H1 (cell line): ENCODE data around the gene SOX13. TPM values are rescaled to one million over a fixed set of nuclear protein-coding genes. Genes with fewer than 3 reads are reported as not detected.

ENCODE experiments used
- CTCF ChIA-PET: fragments of 300-600 bp; sonication (Branson Sonifier 250); formaldehyde crosslinking; loops from one replicate; lab custom pipeline; 2021; ENCODE audit not compliant: partially characterized antibody; lab: Charles Lee
- POLR2A ChIA-PET: fragments of 300-600 bp; sonication (Branson Sonifier 250); formaldehyde crosslinking; loops from one replicate; lab custom pipeline; 2021; ENCODE audit warnings: inconsistent platforms; ENCODE audit not compliant: partially characterized antibody; lab: Charles Lee
- DNase-seq, 2 experiments: peaks; one replicate each; pipeline versions ENCODE4 v3.0.0 to v3.0.0-alpha.2; 2010 to 2022; ENCODE audit warnings: low spot score in 2 of 2, low read depth in 1 of 2, mixed read lengths in 1 of 2
- FAIRE-seq: peaks from 2 replicates; lab custom pipeline; 2011; peaks lifted over from hg19 to GRCh38; lab: Jason Lieb, UNC
- H2AFZ ChIP-seq: 2 replicates; pipeline ENCODE4 v1.8.1; 2012; ENCODE audit warnings: low read length, inconsistent platforms
- H2AK5ac ChIP-seq: 2 replicates; pipeline ENCODE4 v1.6.1; 2013; ENCODE audit warnings: low read depth, low read length
- H2BK120ac ChIP-seq: replicated peaks from 2 replicates; pipeline ENCODE3; 2013; ENCODE audit warnings: low read depth, low read length, inconsistent platforms
- H2BK12ac ChIP-seq: 2 replicates; pipeline ENCODE4 v1.6.1; 2013; ENCODE audit warnings: low read depth, low read length
- H2BK15ac ChIP-seq: 2 replicates; pipeline ENCODE4 v1.6.1; 2013; ENCODE audit warnings: low read length
- H2BK20ac ChIP-seq: 2 replicates; pipeline ENCODE4 v1.6.1; 2013; ENCODE audit warnings: low read length
- H2BK5ac ChIP-seq: 2 replicates; pipeline ENCODE4 v1.6.1; 2013; ENCODE audit warnings: low read depth, low read length
- H3K14ac ChIP-seq: 2 replicates; pipeline ENCODE4 v1.6.1; 2013; ENCODE audit warnings: inconsistent platforms; ENCODE audit not compliant: insufficient read length
- H3K18ac ChIP-seq: 2 replicates; pipeline ENCODE4 v1.6.1; 2013; ENCODE audit warnings: low read length; ENCODE audit errors: extremely low read depth
- H3K23ac ChIP-seq: 2 replicates; pipeline ENCODE4 v1.6.1; 2013; ENCODE audit warnings: inconsistent platforms; ENCODE audit not compliant: insufficient read length
- H3K23me2 ChIP-seq: 2 replicates; pipeline ENCODE4 v1.6.1; 2013; ENCODE audit warnings: low read depth, low read length
- H3K27ac ChIP-seq: 2 replicates; pipeline ENCODE4 v1.6.1; 2011; ENCODE audit warnings: low read depth, low read length, inconsistent platforms
- H3K27me3 ChIP-seq, 4 experiments: replicated peaks in 1 of 4; 1 replicate in 1 of 4; 2 replicates in 3 of 4; pipeline versions ENCODE4 v1.6.1 to v1.8.1; 2011 to 2013; ENCODE audit warnings: low read length in 3 of 4, mild to moderate bottlenecking in 3 of 4, inconsistent platforms in 2 of 4, mixed read lengths in 2 of 4, moderate library complexity in 1 of 4; ENCODE audit not compliant: control insufficient read depth in 3 of 4, insufficient read depth in 3 of 4; ENCODE audit errors: extremely low read depth in 1 of 4
- H3K36me3 ChIP-seq, 4 experiments: 2 replicates each; pipeline versions ENCODE4 v1.6.1 to v1.8.1; 2011 to 2013; ENCODE audit warnings: mild to moderate bottlenecking in 4 of 4, low read length in 3 of 4, moderate library complexity in 2 of 4, control low read depth in 1 of 4, inconsistent platforms in 1 of 4; ENCODE audit not compliant: insufficient read depth in 4 of 4, control insufficient read depth in 2 of 4
- H3K4ac ChIP-seq: replicated peaks from 2 replicates; pipeline ENCODE3; 2013; ENCODE audit warnings: low read length, low read depth, mixed read lengths, inconsistent platforms; ENCODE audit not compliant: insufficient read length
- H3K4me1 ChIP-seq, 4 experiments: replicated peaks in 1 of 4; 1 replicate in 1 of 4; 2 replicates in 3 of 4; pipeline versions ENCODE4 v1.6.1 to v1.8.1; 2011 to 2013; ENCODE audit warnings: low read length in 3 of 4, inconsistent platforms in 2 of 4, mixed read lengths in 1 of 4; ENCODE audit not compliant: insufficient read depth in 4 of 4, control insufficient read depth in 3 of 4
- H3K4me2 ChIP-seq, 2 experiments: 2 replicates each; pipeline versions ENCODE4 v1.6.1 to v1.8.1; 2011 to 2013; ENCODE audit warnings: low read depth in 2 of 2, low read length in 2 of 2, control low read depth in 1 of 2, inconsistent platforms in 1 of 2, mild to moderate bottlenecking in 1 of 2; ENCODE audit not compliant: insufficient read depth in 1 of 2
- H3K4me3 ChIP-seq, 4 experiments: fragments of 200-600, 300-600 bp in 1 of 4; sonication (generic), shearing (Covaris generic), sonication (Bioruptor Twin) in 1 of 4; 2 replicates each; pipeline versions ENCODE4 v1.5.1 to v1.8.1; 2011 to 2016; ENCODE audit warnings: low read length in 4 of 4, low read depth in 3 of 4, control low read depth in 2 of 4, inconsistent platforms in 2 of 4, mild to moderate bottlenecking in 2 of 4, mixed read lengths in 1 of 4, moderate library complexity in 1 of 4; ENCODE audit not compliant: insufficient read depth in 2 of 4; ENCODE audit errors: extremely low read depth in 1 of 4
- H3K56ac ChIP-seq: replicated peaks from 2 replicates; pipeline ENCODE3; 2013; ENCODE audit warnings: low read depth, mild to moderate bottlenecking, mixed read lengths, low read length, inconsistent platforms; ENCODE audit not compliant: insufficient read length
- H3K79me1 ChIP-seq: 2 replicates; pipeline ENCODE4 v1.6.1; 2013; ENCODE audit warnings: low read depth, low read length, control low read depth
- H3K79me2 ChIP-seq, 2 experiments: 2 replicates each; pipeline versions ENCODE4 v1.6.1 to v1.8.1; 2012 to 2013; ENCODE audit warnings: low read length in 2 of 2, mild to moderate bottlenecking in 2 of 2, inconsistent platforms in 1 of 2; ENCODE audit not compliant: insufficient read depth in 2 of 2, control insufficient read depth in 1 of 2
- H3K9ac ChIP-seq, 4 experiments: replicated peaks in 1 of 4; 1 replicate in 1 of 4; 2 replicates in 3 of 4; pipeline versions ENCODE4 v1.6.1 to v1.8.1; 2011 to 2013; ENCODE audit warnings: low read depth in 3 of 4, low read length in 3 of 4, control low read depth in 2 of 4, mild to moderate bottlenecking in 2 of 4, moderate library complexity in 2 of 4, inconsistent platforms in 1 of 4; ENCODE audit errors: extremely low read depth in 1 of 4
- H3K9me3 ChIP-seq, 2 experiments: 2 replicates each; pipeline versions ENCODE4 v1.6.1 to v1.8.1; 2012 to 2013; ENCODE audit warnings: mild to moderate bottlenecking in 2 of 2, moderate library complexity in 2 of 2, control low read depth in 1 of 2, inconsistent platforms in 1 of 2, low read depth in 1 of 2, low read length in 1 of 2, mixed read lengths in 1 of 2; ENCODE audit not compliant: insufficient read depth in 2 of 2
- H4K20me1 ChIP-seq, 2 experiments: replicated peaks in 1 of 2; 2 replicates each; pipeline versions ENCODE3 to v1.8.1; 2011 to 2013; ENCODE audit warnings: inconsistent platforms in 2 of 2, low read length in 2 of 2, mild to moderate bottlenecking in 1 of 2; ENCODE audit not compliant: insufficient read depth in 2 of 2, control insufficient read depth in 1 of 2
- H4K5ac ChIP-seq: 2 replicates; pipeline ENCODE4 v1.6.1; 2013; ENCODE audit warnings: low read length, low read depth, mixed read lengths, inconsistent platforms; ENCODE audit not compliant: insufficient read length
- H4K8ac ChIP-seq: 2 replicates; pipeline ENCODE4 v1.8.0; 2013; ENCODE audit warnings: mild to moderate bottlenecking, moderate library complexity, low read length, inconsistent platforms; ENCODE audit not compliant: insufficient read depth; ENCODE audit errors: extremely low read depth
- H4K91ac ChIP-seq: replicated peaks from 2 replicates; pipeline ENCODE3; 2013; ENCODE audit warnings: low read length, mixed read lengths, inconsistent platforms; ENCODE audit not compliant: insufficient read length
- BACH1 ChIP-seq: IDR thresholded peaks from 2 replicates; pipeline ENCODE4 v1.6.1; 2012; ENCODE audit warnings: low read length, improper control_type of control experiment
- CEBPB ChIP-seq: IDR thresholded peaks from 2 replicates; pipeline ENCODE4 v1.6.1; 2012; ENCODE audit warnings: low read depth, low read length
- EGR1 ChIP-seq: IDR thresholded peaks from 2 replicates; pipeline ENCODE4 v1.6.1; 2011; ENCODE audit warnings: low read depth, low read length, borderline replicate concordance
- MAFK ChIP-seq: IDR thresholded peaks from 2 replicates; pipeline ENCODE4 v1.6.1; 2012; ENCODE audit warnings: low read depth, mild to moderate bottlenecking, improper control_type of control experiment, low read length
- SP2 ChIP-seq: IDR thresholded peaks from 2 replicates; pipeline ENCODE4 v1.6.1; 2012; ENCODE audit warnings: mild to moderate bottlenecking, low read length, inconsistent platforms
- TCF12 ChIP-seq: IDR thresholded peaks from 2 replicates; pipeline ENCODE4 v1.6.1; 2011; ENCODE audit warnings: low read depth, mild to moderate bottlenecking, low read length
- TEAD4 ChIP-seq: IDR thresholded peaks from 2 replicates; pipeline ENCODE4 v1.6.1; 2012; ENCODE audit warnings: low read depth, low read length, inconsistent platforms, mixed read lengths
- WGBS, 2 experiments: shearing (Covaris generic) in 1 of 2; methylation state at CpG; one replicate each; pipeline versions ENCODE4 v1.1.6 to v1.1.7; 2013 to 2015; ENCODE audit warnings: low lambda C conversion rate in 2 of 2, mixed read lengths in 2 of 2, inconsistent platforms in 1 of 2, low coverage in 1 of 2, missing lambda C conversion rate in 1 of 2; ENCODE audit not compliant: insufficient replicate concordance in 2 of 2, insufficient coverage in 1 of 2, insufficient read length in 1 of 2; ENCODE audit errors: extremely low coverage in 1 of 2, missing lambda C conversion rate in 1 of 2; 5-methylcytosine and 5-hydroxymethylcytosine counted together
- polyA plus RNA-seq, 7 experiments: library from polyadenylated mRNA; depleted of rRNA in 3 of 7; stranded (reverse) in 5 of 7; unstranded in 2 of 7; fragments of >200 nt in 5 of 7; fragments of 200-250 nt in 2 of 7; gene quantifications; 1 replicate in 5 of 7; 2 replicates in 1 of 7; 4 replicates in 1 of 7; pipeline versions ENCODE4 v1.2.1 to v1.2.3, GENCODE V29; 2011 to 2013; ENCODE audit warnings: missing spikeins in 2 of 7, mixed read lengths in 2 of 7
- total RNA-seq: library from RNA; stranded (reverse); fragmentation: NEBNext Ultra II Directional; extraction: Animal tissue kit (Norgen Biotek cat#: 25700); gene quantifications from 2 replicates; pipeline ENCODE4 v1.2.1, GENCODE V29; 2021
- TF ChIP-seq, protein P1 (sequence below): IDR thresholded peaks from 2 replicates; pipeline ENCODE4 v1.6.1; 2012; ENCODE audit warnings: inconsistent platforms

SOX13 gene
- total and polyA plus RNA-seq, 2 of the 8 experiments (the other 6 are each of a cell fraction or from before 2014, with no cell fraction given), result 113 to 173 TPM

DNA sequence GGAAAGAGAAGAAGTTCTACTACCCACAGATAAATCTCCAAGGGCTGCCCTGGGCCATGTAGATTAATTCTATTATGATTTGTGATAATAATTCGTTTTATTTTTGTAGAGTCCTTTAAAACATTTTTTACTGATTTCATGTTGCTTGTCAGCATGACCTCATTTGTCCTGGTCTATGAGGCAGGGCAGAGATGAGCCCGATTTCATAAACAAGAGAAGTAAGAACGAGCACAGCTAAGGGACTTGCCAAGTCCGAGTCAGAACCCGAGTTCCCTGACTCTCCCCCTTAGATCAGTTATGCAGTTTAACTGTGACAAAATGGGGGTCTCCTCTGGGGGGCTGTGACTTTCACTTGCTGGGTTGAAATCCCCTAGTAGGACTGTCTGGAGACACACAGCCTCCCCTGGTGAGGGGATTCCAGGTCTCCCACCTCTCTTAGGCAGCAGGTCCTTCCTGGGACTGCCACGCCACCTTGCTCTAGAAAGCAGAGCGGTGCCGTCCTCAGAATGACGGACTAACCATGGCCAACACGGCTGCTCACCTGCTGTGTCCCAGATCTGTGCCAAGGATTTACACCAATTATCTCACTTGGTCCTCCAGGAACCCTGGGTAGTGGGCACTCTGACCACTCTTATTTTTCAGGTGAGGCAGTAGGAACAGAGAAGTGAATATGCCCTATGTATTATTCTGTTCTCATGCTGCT, 31.0 kb upstream of the SOX13 start:
- Histone ChIP-seq H3K14ac (no peak overlapping the region), H2BK20ac (no peak overlapping the region), H3K27me3 (no peaks in the 10 kb centered on the region), H3K4ac (peak overlapping the region; percentile 79), H3K4me2 (no peak overlapping the region), H2AK5ac (no peak overlapping the region), H2BK12ac (peak overlapping the region; percentile 29; the same call in 1 of the 2 replicates), H3K4me3 (no peak overlapping the region), H3K23ac (no peak overlapping the region), H2AFZ (no peak overlapping the region), H3K36me3 (no peaks in the 10 kb centered on the region), H3K4me1 (peaks cover 0 to 7% (median 5%) of the 10 kb centered on the region in 4 experiments; a peak in 6 of 7 replicates), H4K8ac (no peak overlapping the region; the same call in 1 of the 2 replicates), H4K20me1 (no peaks in the 10 kb centered on the region), H3K18ac (no peak overlapping the region), H2BK15ac (no peak overlapping the region), H3K79me2 (no peaks in the 10 kb centered on the region), H3K23me2 (no peaks in the 10 kb centered on the region), H3K9me3 (no peaks in the 10 kb centered on the region), H3K56ac (no peak overlapping the region), H3K27ac (no peak overlapping the region), H4K5ac (peak overlapping the region; percentile 10), H4K91ac (no peak overlapping the region), H2BK120ac (peak overlapping the region; percentile 50), H2BK5ac (no peak overlapping the region), H3K79me1 (no peaks in the 10 kb centered on the region), H3K9ac (no peak overlapping the region)
- DNase-seq, result no peak
- FAIRE-seq, result no peak
- ChIA-PET POLR2A (no interaction called here), CTCF (interaction anchor here (0.9 to 1.4 kb wide), 2 partner anchors 74 to 170 kb away, joined by 3 to 5 read pairs; no protein-coding TSS in a partner anchor)
- no peak for TF ChIP-seq BACH1
- no peak for TF ChIP-seq SP2
- no peak for TF ChIP-seq TCF12
- no peak for TF ChIP-seq CEBPB
- TF ChIP-seq, protein P1, sequence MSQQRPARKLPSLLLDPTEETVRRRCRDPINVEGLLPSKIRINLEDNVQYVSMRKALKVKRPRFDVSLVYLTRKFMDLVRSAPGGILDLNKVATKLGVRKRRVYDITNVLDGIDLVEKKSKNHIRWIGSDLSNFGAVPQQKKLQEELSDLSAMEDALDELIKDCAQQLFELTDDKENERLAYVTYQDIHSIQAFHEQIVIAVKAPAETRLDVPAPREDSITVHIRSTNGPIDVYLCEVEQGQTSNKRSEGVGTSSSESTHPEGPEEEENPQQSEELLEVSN, result no peak
- no peak for TF ChIP-seq EGR1
- TF ChIP-seq MAFK, result no peak
- no peak for TF ChIP-seq TEAD4
- WGBS, 2 experiments, result 88% methylated on average over 10 of the region's 10 CpGs; no CpG with 5 or more reads in 1 of the 2 experiments
